Panc1 (cell line): ENCODE data around the gene MTTP. TPM values are rescaled to one million over a fixed set of nuclear protein-coding genes. Genes with fewer than 3 reads are reported as not detected.

Source experiments
- ATAC-seq: fragments of 200-7000 bp; cut with Tn5 transposase; 2 replicates; pipeline ENCODE4 v1.9.1; 2020; ENCODE audit warnings: mild to moderate bottlenecking, moderate library complexity
- BruUV-seq: library from RNA; stranded (reverse); fragments of 400-500 nt; replicated peaks from 2 replicates; lab custom pipeline; 2021; lab: Mats Ljungman, UMichigan
- CTCF ChIA-PET: fragments of 300-600 bp; sonication (Branson Sonifier 250); formaldehyde crosslinking; loops from one replicate; lab custom pipeline; 2022; ENCODE audit warnings: antibody characterized with exemption; lab: Charles Lee
- POLR2A ChIA-PET: fragments of 300-600 bp; sonication (Branson Sonifier 250); formaldehyde crosslinking; loops from one replicate; lab custom pipeline; 2022; ENCODE audit warnings: antibody characterized with exemption; lab: Charles Lee
- DNase-seq: peaks from one replicate; pipeline ENCODE4 v3.0.0-alpha.2; 2010; ENCODE audit warnings: low read depth, low spot score
- H3K27ac ChIP-seq: 2 replicates; pipeline ENCODE4 v1.5.1; 2011; ENCODE audit warnings: mild to moderate bottlenecking, low read length, inconsistent platforms
- H3K27me3 ChIP-seq: fragments of 200-500 bp; sonication (Bioruptor generic); 2 replicates; pipeline ENCODE4 v1.6.0; 2014; ENCODE audit warnings: low read length, inconsistent platforms; ENCODE audit not compliant: control insufficient read depth, insufficient read depth
- H3K36me3 ChIP-seq: fragments of 200-500 bp; sonication (Bioruptor generic); 2 replicates; pipeline ENCODE4 v1.5.1; 2014; ENCODE audit warnings: inconsistent platforms, mild to moderate bottlenecking, low read length, moderate library complexity; ENCODE audit not compliant: control insufficient read depth, insufficient read depth
- H3K4me1 ChIP-seq: 2 replicates; pipeline ENCODE4 v1.5.1; 2011; ENCODE audit warnings: inconsistent platforms, mild to moderate bottlenecking, low read length, moderate library complexity; ENCODE audit not compliant: control insufficient read depth, insufficient read depth
- H3K4me3 ChIP-seq, 2 experiments: 2 replicates each; pipeline ENCODE4 v1.5.1; 2011 to 2012; ENCODE audit warnings: low read depth in 2 of 2, low read length in 2 of 2, mild to moderate bottlenecking in 2 of 2, inconsistent platforms in 1 of 2, moderate library complexity in 1 of 2
- H3K9me3 ChIP-seq: fragments of 200-500 bp; sonication (Bioruptor generic); 2 replicates; pipeline ENCODE4 v1.5.1; 2014; ENCODE audit warnings: low read depth, mild to moderate bottlenecking, inconsistent platforms, low read length, moderate library complexity; ENCODE audit not compliant: control insufficient read depth, insufficient read depth
- CTCF ChIP-seq: fragments of 450-650 bp; IDR thresholded peaks from 2 replicates; pipeline ENCODE4 v1.5.1; 2017; ENCODE audit warnings: mild to moderate bottlenecking
- POLR2AphosphoS5 ChIP-seq: IDR thresholded peaks from 2 replicates; pipeline ENCODE4 v1.6.1; 2012; ENCODE audit warnings: mild to moderate bottlenecking, low read depth, low read length, moderate library complexity
- REST ChIP-seq, 2 experiments: IDR thresholded peaks; 2 replicates each; pipeline ENCODE4 v1.6.1; 2011 to 2012; ENCODE audit warnings: low read depth in 2 of 2, control low read depth in 1 of 2, low read length in 1 of 2, mild to moderate bottlenecking in 1 of 2, moderate library complexity in 1 of 2; ENCODE audit not compliant: insufficient read depth in 1 of 2
- SIN3A ChIP-seq: IDR thresholded peaks from 2 replicates; pipeline ENCODE4 v1.6.1; 2012; ENCODE audit warnings: low read depth, mild to moderate bottlenecking, low read length, moderate library complexity, borderline replicate concordance; ENCODE audit not compliant: insufficient read depth
- TCF7L2 ChIP-seq: IDR thresholded peaks from 2 replicates; pipeline ENCODE4 v1.6.1; 2011; ENCODE audit warnings: mild to moderate bottlenecking, low read depth, low read length, inconsistent platforms
- in situ Hi-C: cut with HindIII; loops from 2 replicates; pipeline ENCODE4 v1.10.0; 2016; ENCODE audit warnings: low sequenced_read_pairs, low pct_unique_long_range_greater_than_20kb
- intact Hi-C: fragments of 100-400 bp; cut with micrococcal nuclease; formaldehyde crosslinking; loops from one replicate; pipeline ENCODE4 v1.10.0; 2022; ENCODE audit not compliant: unreplicated experiment
- total RNA-seq: library from RNA; stranded (reverse); gene quantifications from one replicate; pipeline ENCODE4 v1.2.1, GENCODE V29; 2021; ENCODE audit not compliant: unreplicated experiment

Gene MTTP
- total RNA-seq, 1 experiment from 2014 or later: 0.26 TPM

- Histone ChIP-seq H3K27me3 (no peaks in the 10 kb centered on the region), H3K36me3 (no peaks in the 10 kb centered on the region), H3K4me3 (no peak overlapping the region), H3K27ac (no peak overlapping the region), H3K9me3 (no peaks in the 10 kb centered on the region), H3K4me1 (no peaks in the 10 kb centered on the region)
- TF ChIP-seq TCF7L2: no peak
- TF ChIP-seq CTCF: no peak
- no peak for TF ChIP-seq SIN3A
- CTCF ChIA-PET: no interaction called here
- POLR2A ChIA-PET: no interaction called here
- BruUV-seq: no TSS peak
- no peak for ATAC-seq
- intact Hi-C loops (no loop called here), in situ Hi-C loops (no loop called here)
- no peak for DNase-seq
Observed at GRCh38 chr4:99594818-99595217, 20.2 kb downstream of the MTTP start.

GRCh38 chr4:99606716-99607115 is 32.1 kb downstream of the MTTP start:
- BruUV-seq: no TSS peak
- ChIA-PET POLR2A (no interaction called here), CTCF (interaction anchor here (0.6 kb wide), 1 partner anchor 45 kb away, joined by 3 read pairs; no protein-coding TSS in a partner anchor)
- Histone ChIP-seq H3K4me1 (no peaks in the 10 kb centered on the region), H3K4me3 (no peak overlapping the region), H3K27ac (no peak overlapping the region), H3K9me3 (no peaks in the 10 kb centered on the region), H3K36me3 (no peaks in the 10 kb centered on the region), H3K27me3 (no peaks in the 10 kb centered on the region)
- DNase-seq (no peak), ATAC-seq (no peak)
- intact Hi-C loops (no loop called here), in situ Hi-C loops (no loop called here)
- TF ChIP-seq SIN3A: no peak

GRCh38 chr4:99608417-99608816 is 33.8 kb downstream of the MTTP start:
- TF ChIP-seq REST (IDR thresholded peaks at IDR 0.05; ENCODE audit: insufficient read depth in 1 of 2, low read depth in 2 of 2, low read length in 1 of 2) (no peak), TCF7L2 (no peak), POLR2AphosphoS5 (no peak), CTCF (no peak), SIN3A (no peak)
- ATAC-seq: no peak
- no peaks in the 10 kb centered on the region for H3K27me3 ChIP-seq
- BruUV-seq: no TSS peak
- no peaks in the 10 kb centered on the region for H3K9me3 ChIP-seq
- ChIA-PET CTCF (no interaction called here), POLR2A (no interaction called here)
- no peak overlapping the region for H3K4me3 ChIP-seq
- H3K36me3 ChIP-seq: no peaks in the 10 kb centered on the region
- no peak for DNase-seq
- intact Hi-C loops (no loop called here), in situ Hi-C loops (no loop called here)
- H3K27ac ChIP-seq: no peak overlapping the region
- no peaks in the 10 kb centered on the region for H3K4me1 ChIP-seq
